Measurements from ENCODE around the gene PLXNA2. TPM values are rescaled to one million over a fixed set of nuclear protein-coding genes. Genes with fewer than 3 reads are reported as not detected.

PLXNA2 gene
- total and polyA plus RNA-seq, 2 donors (not counting 1 experiment from before 2014, with no cell fraction given) = 0.31 to 1.2 TPM

DNA sequence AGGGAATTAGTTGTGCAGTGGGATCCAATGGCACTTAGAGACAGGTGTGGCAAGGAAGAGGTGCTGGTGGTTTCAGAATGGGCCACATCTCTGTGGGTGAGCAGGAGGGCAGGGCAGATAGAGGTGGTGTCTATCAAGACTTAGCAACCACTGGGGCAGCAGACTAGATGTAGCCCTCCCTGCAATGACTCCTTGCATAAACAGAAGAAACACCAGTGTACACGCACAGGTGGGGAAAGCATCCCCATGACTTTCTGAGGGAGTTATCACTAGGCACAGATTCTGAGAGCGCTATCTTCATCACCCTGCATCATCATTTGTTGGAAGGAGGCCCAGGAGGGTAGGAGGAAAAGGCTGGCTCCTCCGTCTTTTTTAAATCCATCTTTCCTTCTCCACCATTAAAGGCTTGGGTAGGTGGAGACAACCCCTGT lies 58.4 kb downstream of the PLXNA2 start:
- DNase-seq (no peak), ATAC-seq (ENCODE audit: low read depth) (no peak)
- no peaks in the 10 kb centered on the region for H3K9me3 Mint-ChIP-seq (ENCODE audit: insufficient read depth)
- Histone ChIP-seq H3K27me3 (replicated peaks in 1 of 4; ENCODE audit: control extremely low read depth in 1 of 4, control insufficient read depth in 3 of 4, insufficient read depth in 4 of 4, low read length in 3 of 4) (peaks cover 0 to 7% (median 0%) of the 10 kb centered on the region in 4 experiments), H3K79me2 (ENCODE audit: control insufficient read depth, insufficient read depth, low read length) (no peaks in the 10 kb centered on the region), H3K27ac (ENCODE audit: low read length in 2 of 2) (no peak overlapping the region), H3K4me1 (ENCODE audit: control insufficient read depth in 2 of 2, insufficient read depth in 2 of 2, low read length in 2 of 2) (peaks cover 4 to 14% of the 10 kb centered on the region in 2 donors), H3K4me3 (ENCODE audit: control extremely low read depth in 1 of 5, extremely low read depth in 1 of 5, insufficient read depth in 1 of 5, low read depth in 2 of 5, low read length in 4 of 5) (no peak overlapping the region), H3K9me3 (ENCODE audit: control extremely low read depth in 1 of 3, control insufficient read depth in 2 of 3, insufficient read depth in 1 of 3, low read length in 2 of 3) (no peaks in the 10 kb centered on the region), H2AFZ (ENCODE audit: insufficient read depth, low read depth, low read length, poor library complexity, severe bottlenecking) (no peak overlapping the region), H3K9ac (ENCODE audit: low read length) (no peak overlapping the region), H4K20me1 (ENCODE audit: control insufficient read depth, insufficient read depth, low read length, poor library complexity, severe bottlenecking) (no peaks in the 10 kb centered on the region), H3K4me2 (replicated peaks; ENCODE audit: low read depth, low read length, poor library complexity, severe bottlenecking) (no peak overlapping the region), H3K36me3 (replicated peaks in 1 of 2; ENCODE audit: control extremely low read depth in 1 of 2, control insufficient read depth in 1 of 2, extremely low read depth in 1 of 2, insufficient read depth in 2 of 2, low read length in 1 of 2) (no peaks in the 10 kb centered on the region)
- TF ChIP-seq, protein P1, sequence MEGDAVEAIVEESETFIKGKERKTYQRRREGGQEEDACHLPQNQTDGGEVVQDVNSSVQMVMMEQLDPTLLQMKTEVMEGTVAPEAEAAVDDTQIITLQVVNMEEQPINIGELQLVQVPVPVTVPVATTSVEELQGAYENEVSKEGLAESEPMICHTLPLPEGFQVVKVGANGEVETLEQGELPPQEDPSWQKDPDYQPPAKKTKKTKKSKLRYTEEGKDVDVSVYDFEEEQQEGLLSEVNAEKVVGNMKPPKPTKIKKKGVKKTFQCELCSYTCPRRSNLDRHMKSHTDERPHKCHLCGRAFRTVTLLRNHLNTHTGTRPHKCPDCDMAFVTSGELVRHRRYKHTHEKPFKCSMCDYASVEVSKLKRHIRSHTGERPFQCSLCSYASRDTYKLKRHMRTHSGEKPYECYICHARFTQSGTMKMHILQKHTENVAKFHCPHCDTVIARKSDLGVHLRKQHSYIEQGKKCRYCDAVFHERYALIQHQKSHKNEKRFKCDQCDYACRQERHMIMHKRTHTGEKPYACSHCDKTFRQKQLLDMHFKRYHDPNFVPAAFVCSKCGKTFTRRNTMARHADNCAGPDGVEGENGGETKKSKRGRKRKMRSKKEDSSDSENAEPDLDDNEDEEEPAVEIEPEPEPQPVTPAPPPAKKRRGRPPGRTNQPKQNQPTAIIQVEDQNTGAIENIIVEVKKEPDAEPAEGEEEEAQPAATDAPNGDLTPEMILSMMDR (IDR thresholded peaks at IDR 0.05) = no peak
- TF ChIP-seq EZH2 (IDR thresholded peaks at IDR 0.05; ENCODE audit: borderline replicate concordance, insufficient read depth, low read depth, low read length, poor library complexity, severe bottlenecking) = no peak
- ChIA-PET CTCF (interaction anchor here (0.7 kb wide), 2 partner anchors 941 to 1704 kb away, joined by 3 read pairs; no protein-coding TSS in a partner anchor), POLR2A (no interaction called here)
- no peak overlapping the region for H3K4me3 Mint-ChIP-seq
- peaks cover 4% of the 10 kb centered on the region for H3K27me3 Mint-ChIP-seq
- peaks cover 13% of the 10 kb centered on the region for H3K4me1 Mint-ChIP-seq
- no peak overlapping the region for H3K27ac Mint-ChIP-seq
- no CpG with 5 or more reads among the region's 3 CpGs for WGBS (ENCODE audit: insufficient coverage)
- intact Hi-C loops (cut with micrococcal nuclease) = no loop called here

DNA sequence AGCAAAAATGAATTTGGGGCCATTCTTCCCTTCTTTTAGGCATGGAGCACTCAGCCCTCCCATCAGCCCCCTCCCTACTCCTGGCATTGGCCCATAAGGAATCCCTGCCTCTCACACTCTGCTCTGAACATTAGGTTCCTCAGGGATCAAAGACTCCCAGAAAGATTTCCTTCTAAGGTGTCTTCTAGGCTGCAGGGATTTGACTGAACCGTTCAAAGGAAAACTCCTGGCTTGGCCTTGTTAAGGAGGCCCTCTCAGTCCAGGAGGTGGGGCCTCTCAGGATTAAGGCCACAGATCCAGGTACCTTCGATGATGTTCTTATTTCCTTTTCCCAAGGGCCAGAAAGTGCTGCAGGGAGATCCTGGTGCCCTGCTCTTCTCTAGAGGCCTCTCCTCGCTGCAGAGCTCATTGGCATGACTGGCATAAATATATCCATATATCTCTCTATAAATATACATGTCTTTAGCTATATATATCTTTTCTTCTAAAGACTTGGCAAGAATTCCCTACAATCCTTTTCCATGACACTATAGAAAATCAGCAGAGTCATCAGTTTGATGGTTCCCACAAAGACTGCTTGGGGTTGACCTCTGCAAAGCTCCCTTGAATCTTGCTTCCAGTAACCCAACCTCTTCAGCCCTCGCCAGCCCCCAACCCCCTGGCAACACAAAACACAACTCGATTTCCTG lies 59.1 kb downstream of the PLXNA2 start:
- no peak overlapping the region for H3K27ac Mint-ChIP-seq
- no peaks in the 10 kb centered on the region for H3K36me3 ChIP-seq (replicated peaks in 1 of 2; ENCODE audit: control extremely low read depth in 1 of 2, control insufficient read depth in 1 of 2, extremely low read depth in 1 of 2, insufficient read depth in 2 of 2, low read length in 1 of 2)
- peaks cover 7% of the 10 kb centered on the region for H3K27me3 Mint-ChIP-seq
- H2AFZ ChIP-seq (ENCODE audit: insufficient read depth, low read depth, low read length, poor library complexity, severe bottlenecking) = no peak overlapping the region
- H3K79me2 ChIP-seq (ENCODE audit: control insufficient read depth, insufficient read depth, low read length) = no peaks in the 10 kb centered on the region
- no peak for DNase-seq
- H3K27ac ChIP-seq (ENCODE audit: low read length in 2 of 2) = no peak overlapping the region
- no peak for ATAC-seq (ENCODE audit: low read depth)
- no peaks in the 10 kb centered on the region for H3K9me3 Mint-ChIP-seq (ENCODE audit: insufficient read depth)
- H3K27me3 ChIP-seq (replicated peaks in 1 of 4; ENCODE audit: control extremely low read depth in 1 of 4, control insufficient read depth in 3 of 4, insufficient read depth in 4 of 4, low read length in 3 of 4) = peaks cover 0 to 7% (median 0%) of the 10 kb centered on the region in 4 experiments
- H4K20me1 ChIP-seq (ENCODE audit: control insufficient read depth, insufficient read depth, low read length, poor library complexity, severe bottlenecking) = no peaks in the 10 kb centered on the region
- CTCF ChIA-PET = interaction anchor here (0.7 kb wide), 2 partner anchors 942 to 1703 kb away, joined by 3 read pairs; no protein-coding TSS in a partner anchor
- H3K4me3 Mint-ChIP-seq = no peak overlapping the region
- H3K4me1 Mint-ChIP-seq = peaks cover 13% of the 10 kb centered on the region
- H3K4me1 ChIP-seq (ENCODE audit: control insufficient read depth in 2 of 2, insufficient read depth in 2 of 2, low read length in 2 of 2) = peaks cover 4 to 14% of the 10 kb centered on the region in 2 donors
- H3K4me3 ChIP-seq (ENCODE audit: control extremely low read depth in 1 of 5, extremely low read depth in 1 of 5, insufficient read depth in 1 of 5, low read depth in 2 of 5, low read length in 4 of 5) = no peak overlapping the region
- H3K4me2 ChIP-seq (replicated peaks; ENCODE audit: low read depth, low read length, poor library complexity, severe bottlenecking) = no peak overlapping the region
- intact Hi-C loops (cut with micrococcal nuclease) = no loop called here
- WGBS (ENCODE audit: insufficient coverage) = 87% methylated on average over 2 of the region's 5 CpGs
- H3K9me3 ChIP-seq (ENCODE audit: control extremely low read depth in 1 of 3, control insufficient read depth in 2 of 3, insufficient read depth in 1 of 3, low read length in 2 of 3) = no peaks in the 10 kb centered on the region
- no peak overlapping the region for H3K9ac ChIP-seq (ENCODE audit: low read length)
- TF ChIP-seq EZH2 (IDR thresholded peaks at IDR 0.05; ENCODE audit: borderline replicate concordance, insufficient read depth, low read depth, low read length, poor library complexity, severe bottlenecking) = no peak
- TF ChIP-seq, protein P1 (IDR thresholded peaks at IDR 0.05) = no peak
- POLR2A ChIA-PET = no interaction called here
